ENCODE measurements around the gene BPNT1. TPM values are rescaled to one million over a fixed set of nuclear protein-coding genes. Genes with fewer than 3 reads are reported as not detected.
"Not testable (repeated sequence)": the region's sequence is repeated elsewhere in the genome, so short reads cannot be mapped to it uniquely, and the experiment has no call there.

Gene BPNT1
- total and polyA plus RNA-seq, 3 donors from 2014 or later = 22.0 to 28.7 (median 23.1) TPM

DNA sequence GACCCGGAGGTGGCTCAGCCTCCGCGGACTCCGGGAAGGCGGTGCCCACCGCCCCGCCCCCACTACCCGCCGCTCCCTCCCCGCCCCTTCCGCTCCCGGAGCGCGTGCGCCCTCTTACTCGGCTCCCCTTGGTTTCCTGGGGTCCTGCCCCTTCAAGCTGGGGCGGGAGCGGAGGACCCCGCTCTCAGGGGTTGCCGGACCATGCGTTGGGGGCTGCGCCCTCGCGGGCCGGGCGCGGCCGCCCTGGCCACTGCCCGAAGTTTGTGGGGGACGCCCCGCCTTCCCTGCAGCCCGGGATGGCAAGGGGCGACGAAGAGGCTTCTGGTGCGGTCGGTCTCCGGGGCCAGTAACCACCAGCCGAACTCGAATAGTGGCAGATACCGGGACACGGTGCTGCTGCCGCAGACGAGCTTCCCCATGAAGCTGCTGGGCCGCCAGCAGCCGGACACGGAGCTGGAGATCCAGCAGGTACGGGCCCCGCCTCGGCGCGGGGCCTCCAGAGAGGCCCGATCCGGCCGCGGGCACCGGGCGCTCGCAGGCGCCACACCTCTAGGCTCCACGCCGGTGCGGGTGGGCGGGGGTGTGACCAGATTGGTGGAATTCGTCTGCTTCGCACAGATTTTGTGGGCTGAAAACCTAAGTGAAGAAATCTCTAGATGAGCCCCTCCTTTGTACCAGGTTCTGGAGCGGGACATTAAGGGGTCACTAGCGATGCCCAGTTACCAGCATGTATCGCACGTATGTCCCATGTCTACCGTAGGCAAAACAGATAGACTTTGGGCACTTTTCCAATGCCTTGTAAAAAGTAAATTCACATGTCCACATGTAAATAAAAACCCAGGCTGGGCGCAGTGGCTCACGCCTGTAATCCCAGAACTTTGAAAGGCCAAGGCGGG lies 4.7 kb upstream of the BPNT1 start, which contains the start of gene IARS2:
IARS2 (plus strand) TSS at position 117 of the 896 bp plus-strand sequence; CDS start at position 202, 85 bp downstream.
- Histone ChIP-seq H3K4me1 (peaks cover 4% of the 10 kb centered on the region), H3K27ac (peak within 1 kb of the TSS; percentile 81 to 88), H3K27me3 (no peaks in the 10 kb centered on the region), H3K36me3 (ENCODE audit: low read depth, missing control alignments) (no peaks in the 10 kb centered on the region), H3K4me3 (peak within 1 kb of the TSS; percentile 83 to 99), H3K9me3 (no peaks in the 10 kb centered on the region)
- intact Hi-C loops (cut with DNase I; ENCODE audit: low total_unique reads) = no loop called here
- TF ChIP-seq, protein P1, sequence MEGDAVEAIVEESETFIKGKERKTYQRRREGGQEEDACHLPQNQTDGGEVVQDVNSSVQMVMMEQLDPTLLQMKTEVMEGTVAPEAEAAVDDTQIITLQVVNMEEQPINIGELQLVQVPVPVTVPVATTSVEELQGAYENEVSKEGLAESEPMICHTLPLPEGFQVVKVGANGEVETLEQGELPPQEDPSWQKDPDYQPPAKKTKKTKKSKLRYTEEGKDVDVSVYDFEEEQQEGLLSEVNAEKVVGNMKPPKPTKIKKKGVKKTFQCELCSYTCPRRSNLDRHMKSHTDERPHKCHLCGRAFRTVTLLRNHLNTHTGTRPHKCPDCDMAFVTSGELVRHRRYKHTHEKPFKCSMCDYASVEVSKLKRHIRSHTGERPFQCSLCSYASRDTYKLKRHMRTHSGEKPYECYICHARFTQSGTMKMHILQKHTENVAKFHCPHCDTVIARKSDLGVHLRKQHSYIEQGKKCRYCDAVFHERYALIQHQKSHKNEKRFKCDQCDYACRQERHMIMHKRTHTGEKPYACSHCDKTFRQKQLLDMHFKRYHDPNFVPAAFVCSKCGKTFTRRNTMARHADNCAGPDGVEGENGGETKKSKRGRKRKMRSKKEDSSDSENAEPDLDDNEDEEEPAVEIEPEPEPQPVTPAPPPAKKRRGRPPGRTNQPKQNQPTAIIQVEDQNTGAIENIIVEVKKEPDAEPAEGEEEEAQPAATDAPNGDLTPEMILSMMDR (IDR thresholded peaks at IDR 0.05) = no peak
- no peak for TF ChIP-seq POLR2A (IDR thresholded peaks at IDR 0.05)
- peak; percentile 90 for DNase-seq
- WGBS, 2 donors = 2 to 8% methylated on average over 8 to 42 of the region's 73 CpGs

- H3K27me3 ChIP-seq = no peaks in the 10 kb centered on the region
- no peak overlapping the region for H3K27ac ChIP-seq
- 17 to 18% methylated on average over 8 to 12 of the region's 12 CpGs for WGBS, 2 donors
- no peaks in the 10 kb centered on the region for H3K9me3 ChIP-seq
- intact Hi-C loops (cut with DNase I; ENCODE audit: low total_unique reads) = no loop called here
- H3K4me3 ChIP-seq = peak overlapping the region; percentile 83 to 99
- TF ChIP-seq, protein P1 (IDR thresholded peaks at IDR 0.05) = no peak
- no peak for TF ChIP-seq POLR2A (IDR thresholded peaks at IDR 0.05)
- no peaks in the 10 kb centered on the region for H3K36me3 ChIP-seq (ENCODE audit: low read depth, missing control alignments)
- no peak for DNase-seq
- peaks cover 4% of the 10 kb centered on the region for H3K4me1 ChIP-seq
Measured at GRCh38 chr1:220093361-220094015, 3.9 kb upstream of the BPNT1 start.

DNA sequence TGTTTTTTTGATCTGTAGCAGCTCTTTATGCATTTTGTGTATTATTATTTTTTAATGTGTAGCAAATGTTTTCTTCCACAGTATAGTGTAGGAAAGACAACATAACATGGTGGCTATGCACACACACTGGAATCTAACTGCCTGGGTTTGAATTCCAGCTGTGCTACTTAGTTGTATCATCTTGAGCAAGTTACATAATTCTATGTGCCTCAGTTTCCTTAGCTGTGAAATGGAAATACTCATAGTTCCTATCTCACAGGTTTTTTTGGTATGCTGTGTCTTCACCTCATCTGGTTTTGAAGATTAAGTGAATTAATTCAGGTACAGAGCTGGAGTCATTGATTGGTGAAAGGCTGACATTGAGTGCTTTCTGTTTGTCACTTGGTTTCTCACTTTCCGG lies 3.1 kb upstream of the BPNT1 start:
- Histone ChIP-seq H3K27me3 (no peaks in the 10 kb centered on the region), H3K36me3 (ENCODE audit: low read depth, missing control alignments) (no peaks in the 10 kb centered on the region), H3K27ac (no peak overlapping the region), H3K9me3 (no peaks in the 10 kb centered on the region), H3K4me3 (no peak overlapping the region), H3K4me1 (peaks cover 4% of the 10 kb centered on the region)
- intact Hi-C loops (cut with DNase I; ENCODE audit: low total_unique reads) = no loop called here
- DNase-seq = no peak
- WGBS, 2 donors = 97 to 100% methylated on average over 1 of the region's 1 CpG
- no peak for TF ChIP-seq POLR2A (IDR thresholded peaks at IDR 0.05)
- TF ChIP-seq, protein P1 (IDR thresholded peaks at IDR 0.05) = no peak

- intact Hi-C loops (cut with DNase I; ENCODE audit: low total_unique reads); H3K9me3 ChIP-seq; H3K27me3 ChIP-seq; H3K36me3 ChIP-seq (ENCODE audit: low read depth, missing control alignments); H3K27ac ChIP-seq; DNase-seq; H3K4me3 ChIP-seq; H3K4me1 ChIP-seq: not testable (repeated sequence)
- WGBS, 2 donors = 90 to 94% methylated on average over 15 of the region's 15 CpGs
Measured at GRCh38 chr1:220086261-220086686, 3.3 kb downstream of the BPNT1 start.

DNA sequence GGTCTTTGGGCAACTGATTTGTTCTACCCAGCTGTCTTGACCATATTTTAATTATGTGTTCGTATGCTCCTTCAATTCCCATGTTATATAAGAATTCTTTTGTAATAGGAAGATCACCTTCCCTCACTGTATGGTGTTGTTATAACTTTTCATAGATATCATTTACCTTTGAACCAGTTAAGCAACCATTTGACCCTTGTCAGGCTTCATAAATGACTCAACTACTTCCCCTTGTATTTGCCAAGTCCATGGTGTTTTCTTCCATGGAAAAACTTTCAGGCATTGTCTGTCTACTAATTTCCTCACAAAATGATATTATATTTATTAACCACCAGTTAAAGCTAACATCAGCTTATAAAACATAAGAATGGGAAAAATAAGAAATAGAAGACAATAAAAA lies 5.1 kb downstream of the BPNT1 start:
- intact Hi-C loops (cut with DNase I; ENCODE audit: low total_unique reads) = no loop called here
- 95 to 100% methylated on average over 1 of the region's 1 CpG for WGBS, 2 donors
- no peak for TF ChIP-seq POLR2A (IDR thresholded peaks at IDR 0.05)
- TF ChIP-seq, protein P1 (IDR thresholded peaks at IDR 0.05) = no peak

More for the DNA sequence above, 5.1 kb downstream of the BPNT1 start:
- Histone ChIP-seq H3K9me3 (no peaks in the 10 kb centered on the region), H3K27me3 (no peaks in the 10 kb centered on the region), H3K36me3 (ENCODE audit: low read depth, missing control alignments) (no peaks in the 10 kb centered on the region), H3K27ac (no peak overlapping the region), H3K4me3 (no peak overlapping the region), H3K4me1 (no peaks in the 10 kb centered on the region)
- DNase-seq = no peak
